ENCODE results near the gene P2RX2.

P2RX2 gene

DNA sequence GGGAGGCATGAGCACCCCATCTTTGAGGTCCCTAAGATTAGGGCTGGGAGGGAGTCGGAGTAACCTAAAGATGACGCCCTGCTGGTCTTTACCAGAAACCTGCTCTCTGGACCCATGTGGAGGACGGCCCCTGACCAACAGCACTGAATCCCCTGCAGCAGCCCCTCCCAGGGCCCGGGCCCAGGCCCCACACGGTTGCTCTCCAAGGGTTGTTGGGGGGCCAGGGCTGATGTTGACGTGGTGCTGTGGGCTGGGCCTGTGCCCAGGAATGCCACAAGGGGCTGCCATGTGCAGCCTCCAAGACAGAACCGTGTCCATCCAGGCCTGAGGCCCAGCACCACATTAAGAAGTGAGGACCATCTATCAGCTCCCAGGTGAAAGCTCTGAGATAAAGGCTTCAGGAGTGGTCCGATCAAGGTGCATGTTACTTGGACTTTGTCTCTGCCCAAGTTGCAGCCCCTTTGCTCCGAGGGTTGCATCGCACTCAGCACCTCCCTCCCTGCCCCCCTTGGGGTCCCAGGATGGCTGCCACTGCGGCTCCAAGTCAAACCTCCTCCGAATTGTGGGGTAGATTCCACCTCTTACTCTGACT, 37.8 kb upstream of the P2RX2 start:
- DNase-seq: no peak
- H3K4me1 Mint-ChIP-seq: no peaks in the 10 kb centered on the region
- peak overlapping the region in 1 of 2 donors; percentile 74 for H3K27ac Mint-ChIP-seq
- H3K27me3 Mint-ChIP-seq: no peaks in the 10 kb centered on the region
- no peaks in the 10 kb centered on the region for H3K9me3 Mint-ChIP-seq
- no peak for ATAC-seq
- no peak overlapping the region for H3K4me3 Mint-ChIP-seq

DNA sequence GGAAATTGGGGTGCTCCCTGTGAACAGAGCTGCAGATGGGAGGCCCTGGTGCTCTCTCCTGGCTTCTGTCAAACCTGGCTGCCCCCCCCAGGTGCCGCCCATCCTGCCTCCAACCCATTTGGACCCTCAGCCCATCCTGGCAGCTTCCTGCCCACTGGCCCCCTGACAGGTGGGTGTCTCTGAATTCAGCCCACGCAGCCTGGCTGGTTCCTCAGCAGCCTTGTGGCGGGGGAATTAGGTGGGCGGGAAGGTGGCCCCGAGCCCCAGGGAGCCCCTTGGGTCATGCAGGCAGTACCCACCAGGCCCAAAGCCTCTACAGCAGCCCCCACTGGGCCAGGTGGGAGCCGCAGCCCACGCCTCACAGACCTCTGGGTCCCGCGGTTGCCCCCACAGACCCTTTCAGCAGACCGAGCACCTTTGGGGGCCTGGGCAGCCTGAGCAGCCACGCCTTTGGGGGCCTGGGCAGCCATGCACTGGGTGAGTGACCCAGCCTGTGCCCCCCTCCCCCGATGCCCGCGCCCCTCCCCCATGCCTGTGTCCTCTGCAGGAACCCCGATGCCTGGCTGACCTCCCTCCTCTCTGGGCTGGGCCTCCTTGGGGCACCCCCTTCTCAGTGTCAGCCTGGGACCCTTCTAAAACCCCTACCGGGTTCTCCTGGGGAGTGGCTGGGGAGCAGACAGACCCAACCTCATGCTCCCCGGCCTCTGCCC, 37.1 kb upstream of the P2RX2 start:
- no peak for ATAC-seq
- H3K4me3 Mint-ChIP-seq: no peak overlapping the region
- no peaks in the 10 kb centered on the region for H3K4me1 Mint-ChIP-seq
- no peak for DNase-seq
- H3K9me3 Mint-ChIP-seq: no peaks in the 10 kb centered on the region
- H3K27ac Mint-ChIP-seq: peak overlapping the region in 1 of 2 donors; percentile 27
- no peaks in the 10 kb centered on the region for H3K27me3 Mint-ChIP-seq

DNA sequence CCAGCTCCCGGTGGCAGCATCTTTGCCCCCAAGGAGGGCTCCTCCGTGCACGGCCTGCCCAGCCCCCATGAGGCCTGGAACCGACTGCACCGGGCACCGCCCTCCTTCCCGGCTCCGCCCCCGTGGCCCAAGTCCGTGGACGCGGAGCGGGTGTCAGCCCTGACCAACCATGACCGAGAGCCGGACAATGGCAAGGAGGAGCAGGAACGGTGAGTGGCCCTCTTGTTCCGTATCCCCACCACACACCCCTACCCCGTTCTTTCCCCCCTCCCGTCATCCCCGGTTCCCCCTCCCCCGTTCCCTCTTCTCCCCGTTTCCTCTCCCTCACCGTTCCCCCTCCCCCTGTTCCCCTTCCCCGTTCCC, 36.5 kb upstream of the P2RX2 start:
- no peaks in the 10 kb centered on the region for H3K9me3 Mint-ChIP-seq
- no peak for DNase-seq
- H3K4me3 Mint-ChIP-seq: no peak overlapping the region
- no peaks in the 10 kb centered on the region for H3K27me3 Mint-ChIP-seq
- H3K27ac Mint-ChIP-seq: peak overlapping the region in 1 of 2 donors; percentile 27
- H3K4me1 Mint-ChIP-seq: no peaks in the 10 kb centered on the region
- ATAC-seq: no peak

DNA sequence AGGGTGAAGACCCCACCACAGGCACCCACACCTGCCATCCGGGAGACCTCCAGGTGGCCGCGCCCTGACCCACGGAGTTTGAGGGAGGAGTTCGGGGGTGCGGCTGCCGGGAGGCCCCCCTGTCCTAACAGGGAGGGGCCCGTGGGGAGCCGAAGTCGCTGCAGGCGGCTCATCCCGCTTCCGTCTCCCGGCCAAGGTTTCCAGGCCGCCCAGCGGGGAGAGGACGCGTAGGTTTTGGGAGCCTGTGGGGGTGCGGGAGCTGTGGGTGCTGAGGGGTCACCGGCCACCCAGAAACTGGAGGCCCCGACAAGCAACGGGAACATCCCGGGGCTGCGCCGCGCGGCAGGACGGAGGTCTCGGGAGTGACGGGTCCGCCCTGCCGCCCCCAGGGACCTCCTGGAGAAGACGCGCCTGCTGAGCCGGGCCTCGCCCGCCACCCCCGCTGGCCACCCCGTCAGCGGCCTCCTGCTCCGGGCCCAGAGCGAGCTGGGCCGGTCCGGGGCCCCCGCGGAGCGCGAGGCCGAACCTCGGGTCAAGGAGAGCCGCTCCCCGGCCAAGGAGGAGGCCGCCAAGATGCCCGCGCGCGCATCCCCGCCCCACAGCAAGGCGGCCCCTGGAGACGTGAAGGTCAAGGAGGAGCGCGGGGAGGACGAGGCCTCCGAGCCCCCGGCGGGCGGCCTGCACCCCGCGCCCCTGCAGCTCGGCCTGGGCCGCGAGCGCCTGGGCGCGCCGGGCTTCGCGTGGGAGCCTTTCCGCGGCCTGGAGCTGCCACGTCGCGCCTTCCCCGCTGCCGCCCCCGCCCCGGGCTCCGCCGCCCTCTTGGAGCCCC, 35.8 kb upstream of the P2RX2 start:
- Mint-ChIP-seq H3K27me3 (no peaks in the 10 kb centered on the region), H3K4me1 (no peaks in the 10 kb centered on the region), H3K27ac (no peak overlapping the region), H3K4me3 (no peak overlapping the region), H3K9me3 (no peaks in the 10 kb centered on the region)
- DNase-seq: no peak
- peak; percentile 33 for ATAC-seq

DNA sequence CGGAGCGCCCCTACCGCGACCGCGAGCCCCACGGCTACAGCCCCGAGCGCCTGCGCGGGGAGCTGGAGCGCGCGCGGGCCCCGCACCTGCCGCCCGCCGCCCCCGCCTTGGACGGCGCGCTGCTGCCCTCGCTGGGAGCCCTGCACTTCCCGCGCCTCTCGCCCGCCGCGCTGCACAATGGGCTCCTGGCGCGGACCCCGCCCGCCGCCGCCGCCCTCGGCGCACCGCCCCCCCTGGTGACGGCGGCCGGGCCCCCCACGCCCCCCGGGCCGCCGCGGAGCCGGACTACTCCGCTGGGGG, 35.2 kb upstream of the P2RX2 start:
- Mint-ChIP-seq H3K27ac (no peak overlapping the region), H3K27me3 (no peaks in the 10 kb centered on the region), H3K4me1 (no peaks in the 10 kb centered on the region), H3K9me3 (no peaks in the 10 kb centered on the region), H3K4me3 (no peak overlapping the region)
- peak; percentile 64 for ATAC-seq
- no peak for DNase-seq

DNA sequence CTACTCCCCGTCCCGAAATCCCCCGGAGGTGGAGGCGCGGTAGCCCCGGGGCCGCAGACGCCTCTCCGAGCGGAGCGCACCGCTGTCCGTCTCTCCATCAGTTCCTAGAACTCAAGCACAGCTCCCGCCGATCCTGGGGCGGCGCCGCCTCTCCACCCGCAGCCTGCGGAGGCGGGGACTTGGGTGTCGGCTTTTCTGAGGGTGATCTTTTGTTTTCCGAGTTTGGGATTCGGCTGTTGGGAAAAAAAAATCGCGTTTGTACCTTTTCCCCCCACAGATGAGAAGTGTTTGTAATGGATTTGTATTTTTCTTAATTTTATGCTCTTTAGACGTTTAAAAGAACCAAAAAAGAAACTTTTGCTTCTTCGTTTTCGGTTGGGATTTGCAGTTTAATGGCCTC, 34.8 kb upstream of the P2RX2 start:
- Mint-ChIP-seq H3K9me3 (no peaks in the 10 kb centered on the region), H3K27me3 (no peaks in the 10 kb centered on the region), H3K27ac (no peak overlapping the region), H3K4me3 (no peak overlapping the region), H3K4me1 (no peaks in the 10 kb centered on the region)
- ATAC-seq (no peak), DNase-seq (no peak)

DNA sequence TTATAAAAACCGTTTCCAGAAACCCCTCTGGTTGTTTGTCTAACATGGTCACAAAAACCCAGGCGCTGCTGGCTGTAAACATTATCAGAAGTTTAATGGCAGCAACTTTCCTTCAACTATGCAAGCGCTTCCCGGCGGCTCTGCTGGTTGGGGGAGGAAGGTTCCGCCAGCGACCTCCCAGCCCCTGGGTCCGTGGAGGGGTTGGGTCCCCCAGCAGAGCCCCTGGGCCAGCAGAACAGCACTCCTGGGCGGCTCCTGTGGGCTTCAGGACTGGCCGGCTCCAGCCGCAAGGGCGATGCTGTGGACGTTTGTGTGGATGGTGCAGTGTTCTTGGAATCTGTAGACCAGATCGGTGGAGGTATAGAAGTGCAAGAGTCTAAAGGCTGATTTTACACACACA, 34.1 kb upstream of the P2RX2 start:
- H3K27me3 Mint-ChIP-seq: no peaks in the 10 kb centered on the region
- no peaks in the 10 kb centered on the region for H3K9me3 Mint-ChIP-seq

DNA sequence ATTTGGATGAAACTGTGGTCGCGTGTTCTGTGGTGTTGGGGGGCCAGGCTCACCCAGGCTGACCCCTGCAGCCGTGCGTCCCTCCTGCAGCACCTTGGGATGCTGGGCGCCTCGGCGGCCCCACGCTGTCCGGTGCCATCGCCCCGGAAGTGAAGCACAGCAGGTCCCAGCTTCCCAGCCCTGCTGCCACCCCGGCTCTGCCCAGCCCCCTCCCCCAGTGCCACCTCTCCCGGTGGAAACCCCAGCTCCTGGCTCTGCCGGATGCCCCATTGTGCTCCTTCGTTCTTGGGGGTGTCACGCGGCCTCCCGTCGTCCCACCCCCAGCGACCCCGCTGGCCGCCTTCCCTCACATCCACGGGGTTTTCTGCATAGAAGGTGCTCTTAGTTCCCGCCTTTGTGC, 33.4 kb upstream of the P2RX2 start:
- no peak for ATAC-seq
- Mint-ChIP-seq H3K27ac (peak overlapping the region in 1 of 2 donors; percentile 71), H3K4me3 (no peak overlapping the region)

More for the DNA sequence above, 34.1 kb upstream of the P2RX2 start:
- H3K4me3 Mint-ChIP-seq: no peak overlapping the region
- DNase-seq (no peak), ATAC-seq (no peak)
- H3K4me1 Mint-ChIP-seq: no peaks in the 10 kb centered on the region
- H3K27ac Mint-ChIP-seq: no peak overlapping the region

DNA sequence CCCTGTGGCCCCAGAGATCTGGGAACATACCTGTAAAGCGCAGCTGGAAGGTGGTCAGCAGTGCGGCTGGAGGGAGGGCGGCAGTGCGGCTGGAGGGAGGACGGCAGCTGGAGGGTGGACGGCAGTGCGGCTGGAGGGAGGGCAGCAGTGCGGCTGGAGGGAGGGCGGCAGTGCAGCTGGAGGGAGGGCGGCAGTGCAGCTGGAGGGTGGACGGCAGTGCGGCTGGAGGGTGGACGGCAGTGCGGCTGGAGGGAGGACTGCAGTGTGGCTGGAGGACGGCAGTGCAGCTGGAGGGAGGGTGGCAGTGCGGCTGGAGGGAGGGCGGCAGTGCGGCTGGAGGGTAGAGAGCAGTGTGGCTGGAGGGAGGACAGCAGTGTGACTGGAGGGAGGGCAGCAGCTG, 31.6 kb upstream of the P2RX2 start:
- peak overlapping the region in 1 of 2 donors; percentile 54 for H3K27ac Mint-ChIP-seq

More for the DNA sequence above, 33.4 kb upstream of the P2RX2 start:
- no peaks in the 10 kb centered on the region for H3K27me3 Mint-ChIP-seq
- no peak for DNase-seq
- no peaks in the 10 kb centered on the region for H3K4me1 Mint-ChIP-seq
- no peaks in the 10 kb centered on the region for H3K9me3 Mint-ChIP-seq

DNA sequence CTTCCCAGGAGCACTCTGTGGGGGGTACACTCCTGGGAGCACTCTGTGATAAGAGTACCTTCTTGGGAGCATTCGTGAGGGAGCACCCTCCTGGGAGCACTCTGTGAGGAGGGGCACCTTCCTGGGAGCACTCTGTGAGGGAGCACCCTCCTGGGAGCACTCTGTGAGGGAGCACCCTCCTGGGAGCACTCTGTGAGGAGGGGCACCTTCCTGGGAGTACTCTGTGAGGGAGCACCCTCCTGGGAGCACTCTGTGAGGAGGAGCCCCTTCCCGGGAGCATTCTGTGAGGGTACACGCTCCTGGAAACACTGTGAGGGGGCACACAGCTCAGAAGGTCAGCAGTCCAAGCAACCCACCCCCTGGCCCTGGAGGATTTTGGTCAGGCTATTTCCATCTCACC, 30.8 kb upstream of the P2RX2 start:
- Mint-ChIP-seq H3K9me3 (no peaks in the 10 kb centered on the region), H3K27me3 (peaks cover 6% of the 10 kb centered on the region), H3K4me3 (no peak overlapping the region), H3K4me1 (no peaks in the 10 kb centered on the region), H3K27ac (no peak overlapping the region)
- DNase-seq (no peak), ATAC-seq (no peak)

More for the DNA sequence above, 31.6 kb upstream of the P2RX2 start:
- DNase-seq: no peak
- Mint-ChIP-seq H3K27me3 (no peaks in the 10 kb centered on the region), H3K4me1 (no peaks in the 10 kb centered on the region), H3K9me3 (no peaks in the 10 kb centered on the region), H3K4me3 (no peak overlapping the region)
- no peak for ATAC-seq

DNA sequence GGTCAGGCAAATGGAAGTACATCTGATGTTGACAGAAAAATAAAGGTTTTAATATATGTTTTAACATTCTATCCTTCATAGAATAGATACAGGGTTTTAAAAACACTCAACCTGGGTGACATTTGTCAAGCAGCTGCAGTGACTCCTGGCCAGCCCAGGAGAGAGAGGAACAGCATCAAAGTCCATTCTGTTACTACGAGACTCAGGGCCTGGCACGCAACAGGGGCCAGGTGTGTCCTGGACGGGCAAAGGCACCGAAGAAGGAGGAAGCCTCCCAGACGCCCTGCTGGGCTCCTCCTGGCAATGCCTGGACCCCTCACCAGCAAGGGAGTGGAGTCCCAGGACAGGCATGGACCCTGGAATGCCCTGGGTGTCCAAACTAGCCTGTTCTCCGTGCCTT, 30.3 kb upstream of the P2RX2 start:
- DNase-seq: no peak
- H3K27me3 Mint-ChIP-seq: peaks cover 9% of the 10 kb centered on the region
- no peak overlapping the region for H3K27ac Mint-ChIP-seq
- no peaks in the 10 kb centered on the region for H3K9me3 Mint-ChIP-seq
- H3K4me3 Mint-ChIP-seq: no peak overlapping the region
- no peak for ATAC-seq
- no peaks in the 10 kb centered on the region for H3K4me1 Mint-ChIP-seq

DNA sequence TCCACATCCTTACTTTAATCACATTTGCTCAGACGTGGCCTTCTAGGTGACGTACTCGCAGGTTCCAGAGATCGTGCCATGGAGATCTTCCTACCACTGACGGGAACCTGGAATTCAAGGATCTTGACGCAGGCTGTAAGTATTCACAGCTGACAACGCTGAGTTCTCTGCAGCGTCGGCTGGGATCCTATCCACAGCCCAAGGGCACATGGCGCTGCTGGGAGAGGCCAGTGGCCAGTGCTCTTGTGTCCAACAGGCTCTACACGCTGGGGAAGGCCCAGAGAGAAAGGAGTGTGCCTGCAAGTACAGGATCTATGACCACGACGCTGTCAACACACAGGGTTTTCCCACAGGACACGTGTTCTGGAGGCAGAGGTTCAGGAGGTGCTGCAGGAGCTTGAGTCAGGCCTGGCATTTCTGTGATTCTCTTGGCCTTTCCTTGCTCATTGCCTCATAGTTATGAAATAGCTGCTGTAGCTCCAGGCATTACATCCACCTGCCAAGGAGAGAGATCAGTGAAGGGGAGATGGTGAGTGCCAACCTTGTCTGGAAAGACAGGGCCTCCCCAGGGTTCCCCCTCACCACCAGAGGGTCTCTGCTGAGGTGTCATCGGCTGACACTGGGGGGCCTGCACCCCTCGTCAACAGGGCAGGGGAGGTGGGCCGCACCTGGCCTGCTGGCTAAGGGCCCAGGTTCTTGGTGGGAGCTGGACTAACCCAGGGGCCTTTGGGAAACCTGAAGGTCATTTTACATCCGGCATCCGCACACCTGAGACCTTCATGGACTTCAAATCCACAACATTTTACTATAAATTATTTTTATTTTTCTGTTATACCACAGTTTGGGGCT, 29.5 kb upstream of the P2RX2 start:
- Mint-ChIP-seq H3K27me3 (peaks cover 15% of the 10 kb centered on the region), H3K9me3 (no peaks in the 10 kb centered on the region), H3K4me3 (no peak overlapping the region), H3K27ac (no peak overlapping the region), H3K4me1 (no peaks in the 10 kb centered on the region)
- ATAC-seq: no peak
- DNase-seq: no peak

DNA sequence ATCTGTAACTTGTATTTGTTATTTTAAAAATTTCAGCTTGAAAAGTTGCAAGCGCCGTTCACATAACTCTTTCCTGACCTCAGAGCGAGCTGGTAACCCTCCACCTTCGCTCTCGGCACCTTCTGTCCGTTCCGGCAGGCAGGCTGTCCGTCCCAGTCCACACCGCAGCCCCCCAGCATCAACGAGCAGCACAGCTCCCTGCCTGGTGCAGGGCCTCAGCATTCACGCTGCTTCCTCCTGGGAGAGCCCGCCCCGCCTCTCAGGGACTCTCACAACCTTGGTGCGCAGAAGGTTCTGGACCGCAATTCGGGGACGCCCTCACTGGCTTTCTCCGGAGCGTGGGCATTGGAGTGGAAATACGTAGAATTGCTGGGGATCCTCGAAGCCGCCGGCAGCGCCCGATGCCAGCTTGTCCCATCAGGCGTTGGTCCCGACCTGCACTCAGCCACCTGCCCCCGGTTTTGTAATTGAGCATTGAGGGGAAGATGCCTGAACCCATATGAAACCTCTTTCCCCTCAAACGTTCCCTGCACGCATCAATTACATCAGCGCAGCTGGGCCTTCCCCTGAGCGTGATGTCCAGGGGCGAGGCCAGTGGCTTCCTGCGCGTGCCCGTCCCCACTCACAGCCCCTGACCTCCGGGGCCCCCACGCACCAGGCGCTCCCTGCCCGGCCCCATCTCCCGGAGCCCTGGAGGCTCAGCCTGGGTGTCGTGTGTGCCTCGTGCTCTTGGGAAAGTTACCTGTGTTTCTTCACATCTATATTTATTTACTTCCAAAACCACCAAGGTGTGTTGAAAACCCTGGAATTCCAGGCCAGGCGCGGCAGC, 27.3 kb upstream of the P2RX2 start:
- Mint-ChIP-seq H3K9me3 (no peaks in the 10 kb centered on the region), H3K4me3 (no peak overlapping the region), H3K4me1 (no peaks in the 10 kb centered on the region), H3K27me3 (peaks cover 20% of the 10 kb centered on the region), H3K27ac (no peak overlapping the region)
- DNase-seq: no peak
- no peak for ATAC-seq

DNA sequence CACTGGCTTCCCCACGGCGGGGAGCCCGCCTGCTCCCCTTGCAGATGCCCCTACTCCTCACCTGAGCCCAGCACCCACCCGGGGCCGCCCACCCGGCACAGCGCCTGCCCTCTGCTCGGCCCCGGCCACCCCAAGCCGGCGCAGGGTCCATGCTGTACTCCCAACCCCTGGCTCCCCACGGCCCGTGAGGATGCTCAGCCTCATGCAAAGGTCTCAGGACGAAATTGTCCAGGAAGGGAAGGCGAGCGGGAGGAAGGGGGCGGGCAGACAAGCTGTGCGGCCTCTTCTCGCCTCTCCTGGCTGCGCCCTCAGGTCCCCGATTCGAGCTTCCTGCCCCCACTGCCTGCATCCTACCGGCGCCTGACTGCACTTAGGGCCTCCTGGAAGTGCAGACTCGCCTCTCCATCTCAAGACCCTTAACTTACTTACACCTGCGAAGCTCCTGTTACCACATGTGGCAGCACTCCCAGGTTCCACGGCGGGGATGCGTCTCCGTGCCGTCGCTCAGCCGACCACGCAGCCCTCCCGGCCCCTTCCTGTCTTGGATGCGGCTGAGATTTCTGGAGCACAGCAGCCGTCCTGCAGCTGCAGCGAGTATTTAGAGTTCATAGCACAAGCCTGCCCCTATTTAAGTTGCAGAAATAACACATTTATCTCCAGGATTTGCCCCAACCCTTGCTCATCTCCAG, 26.1 kb upstream of the P2RX2 start:
- Mint-ChIP-seq H3K9me3 (no peaks in the 10 kb centered on the region), H3K4me1 (peaks cover 5% of the 10 kb centered on the region), H3K27ac (no peak overlapping the region), H3K4me3 (no peak overlapping the region), H3K27me3 (peaks cover 30% of the 10 kb centered on the region)
- no peak for DNase-seq
- ATAC-seq: peak; percentile 44
